Ascending aorta (tissue), 2 donors: Measurements from ENCODE around the gene LIPT2. TPM values are rescaled to one million over a fixed set of nuclear protein-coding genes. Genes with fewer than 3 reads are reported as not detected.

Source experiments
- DNase-seq, 2 donors: peaks; one replicate each; pipeline ENCODE4 v3.0.0-alpha.2; 2019; ENCODE audit warnings: low spot score in 2 of 2
- H3K27ac ChIP-seq, 2 donors: fragments of 200-600 bp; sonication (generic); one replicate each; pipeline ENCODE4 v1.5.1; 2016 to 2017; ENCODE audit warnings: mild to moderate bottlenecking in 1 of 2
- H3K27me3 ChIP-seq: fragments of 200-600 bp; sonication (generic); one replicate; pipeline ENCODE4 v1.5.1; 2017
- H3K36me3 ChIP-seq, 2 donors: fragments of 200-600 bp; sonication (generic); one replicate each; pipeline ENCODE4 v1.5.1; 2016
- H3K4me1 ChIP-seq, 2 donors: fragments of 200-600 bp; sonication (generic); one replicate each; pipeline ENCODE4 v1.5.1; 2016 to 2017; ENCODE audit warnings: mild to moderate bottlenecking in 1 of 2
- H3K4me3 ChIP-seq, 2 donors: fragments of 200-600 bp; sonication (generic); one replicate each; pipeline ENCODE4 v1.5.1; 2016 to 2017; ENCODE audit warnings: mild to moderate bottlenecking in 1 of 2
- H3K9me3 ChIP-seq, 2 donors: fragments of 200-600 bp; sonication (generic); one replicate each; pipeline ENCODE4 v1.5.1; 2016
- intact Hi-C: fragments of 100-400 bp; cut with DNase I; formaldehyde crosslinking; loops from one replicate; pipeline ENCODE4 v1.15.1; 2023
- total RNA-seq: library from RNA; depleted of rRNA; stranded (reverse); fragments of >200 nt; gene quantifications from one replicate; pipeline ENCODE4 v1.1.0, GENCODE V29; 2016
- TF ChIP-seq, protein P1 (sequence below), 3 experiments: fragments of 200-600 bp in 2 of 3; fragments of 450-650 bp in 1 of 3; sonication (generic) in 2 of 3; IDR thresholded peaks; one replicate each; pipeline ENCODE4 v1.5.1; 2016 to 2019; ENCODE audit warnings: antibody characterized with exemption in 3 of 3, mild to moderate bottlenecking in 1 of 3, moderate library complexity in 1 of 3

The LIPT2 gene
- total RNA-seq, 1 donor from 2014 or later, result not detected

DNA sequence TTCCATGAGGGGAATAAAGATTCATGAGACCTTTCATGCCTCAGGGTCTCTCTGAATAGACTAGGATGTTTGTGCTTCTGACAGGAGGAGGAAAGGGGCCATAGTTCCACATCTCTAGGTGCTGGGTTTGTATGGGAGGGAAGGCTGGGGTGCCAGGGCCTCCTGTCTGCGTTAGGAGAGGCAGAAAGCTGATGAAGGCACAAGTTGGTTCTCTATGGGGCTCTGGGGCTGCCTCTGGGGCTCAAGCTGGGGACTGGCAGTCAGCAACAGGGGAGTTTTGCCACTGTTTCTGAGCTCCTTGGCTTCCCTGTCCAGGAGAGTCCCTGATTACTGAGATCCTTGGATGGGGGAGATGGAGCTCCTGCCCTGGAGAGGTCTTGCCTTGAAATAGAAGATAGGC lies 30.3 kb downstream of the LIPT2 start:
- TF ChIP-seq, protein P1, sequence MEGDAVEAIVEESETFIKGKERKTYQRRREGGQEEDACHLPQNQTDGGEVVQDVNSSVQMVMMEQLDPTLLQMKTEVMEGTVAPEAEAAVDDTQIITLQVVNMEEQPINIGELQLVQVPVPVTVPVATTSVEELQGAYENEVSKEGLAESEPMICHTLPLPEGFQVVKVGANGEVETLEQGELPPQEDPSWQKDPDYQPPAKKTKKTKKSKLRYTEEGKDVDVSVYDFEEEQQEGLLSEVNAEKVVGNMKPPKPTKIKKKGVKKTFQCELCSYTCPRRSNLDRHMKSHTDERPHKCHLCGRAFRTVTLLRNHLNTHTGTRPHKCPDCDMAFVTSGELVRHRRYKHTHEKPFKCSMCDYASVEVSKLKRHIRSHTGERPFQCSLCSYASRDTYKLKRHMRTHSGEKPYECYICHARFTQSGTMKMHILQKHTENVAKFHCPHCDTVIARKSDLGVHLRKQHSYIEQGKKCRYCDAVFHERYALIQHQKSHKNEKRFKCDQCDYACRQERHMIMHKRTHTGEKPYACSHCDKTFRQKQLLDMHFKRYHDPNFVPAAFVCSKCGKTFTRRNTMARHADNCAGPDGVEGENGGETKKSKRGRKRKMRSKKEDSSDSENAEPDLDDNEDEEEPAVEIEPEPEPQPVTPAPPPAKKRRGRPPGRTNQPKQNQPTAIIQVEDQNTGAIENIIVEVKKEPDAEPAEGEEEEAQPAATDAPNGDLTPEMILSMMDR (IDR thresholded peaks at IDR 0.05), result no peak
- DNase-seq, result peak in 1 of 2 donors; percentile 54
- Histone ChIP-seq H3K27ac (no peak overlapping the region), H3K36me3 (no peaks in the 10 kb centered on the region), H3K27me3 (no peaks in the 10 kb centered on the region), H3K4me3 (no peak overlapping the region), H3K9me3 (no peaks in the 10 kb centered on the region), H3K4me1 (peaks cover 0 to 8% of the 10 kb centered on the region in 2 donors)
- intact Hi-C loops, result loop anchor here (10.0 kb wide), 1 partner anchor 262 kb away; no protein-coding TSS in a partner anchor

DNA sequence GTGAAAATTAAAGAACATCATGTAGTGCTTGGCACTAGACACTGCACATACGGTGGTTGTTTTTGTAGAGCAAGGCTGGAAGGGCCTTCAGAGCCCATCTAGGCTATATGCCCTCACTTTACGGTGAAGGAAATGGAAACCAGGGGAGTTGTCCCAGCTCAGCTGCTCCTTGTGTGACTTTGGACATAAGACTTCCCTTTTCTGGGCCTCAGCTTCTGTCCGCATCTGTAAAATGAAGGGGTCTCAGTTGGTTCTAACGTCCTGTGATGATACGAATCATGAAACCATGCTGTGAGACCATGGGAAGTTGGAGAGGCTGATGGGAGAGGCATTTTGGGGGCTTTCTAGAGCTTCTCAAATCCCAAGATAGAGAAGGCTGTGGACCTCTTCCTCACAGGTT lies 30.9 kb downstream of the LIPT2 start:
- peaks cover 0 to 7% of the 10 kb centered on the region in 2 donors for H3K4me1 ChIP-seq
- TF ChIP-seq, protein P1 (IDR thresholded peaks at IDR 0.05), result no peak
- no peaks in the 10 kb centered on the region for H3K36me3 ChIP-seq
- intact Hi-C loops, result loop anchor here (10.0 kb wide), 1 partner anchor 262 kb away; no protein-coding TSS in a partner anchor
- no peaks in the 10 kb centered on the region for H3K9me3 ChIP-seq
- H3K27ac ChIP-seq, result no peak overlapping the region
- peak in 1 of 2 donors; percentile 46 for DNase-seq
- no peak overlapping the region for H3K4me3 ChIP-seq
- H3K27me3 ChIP-seq, result no peaks in the 10 kb centered on the region

DNA sequence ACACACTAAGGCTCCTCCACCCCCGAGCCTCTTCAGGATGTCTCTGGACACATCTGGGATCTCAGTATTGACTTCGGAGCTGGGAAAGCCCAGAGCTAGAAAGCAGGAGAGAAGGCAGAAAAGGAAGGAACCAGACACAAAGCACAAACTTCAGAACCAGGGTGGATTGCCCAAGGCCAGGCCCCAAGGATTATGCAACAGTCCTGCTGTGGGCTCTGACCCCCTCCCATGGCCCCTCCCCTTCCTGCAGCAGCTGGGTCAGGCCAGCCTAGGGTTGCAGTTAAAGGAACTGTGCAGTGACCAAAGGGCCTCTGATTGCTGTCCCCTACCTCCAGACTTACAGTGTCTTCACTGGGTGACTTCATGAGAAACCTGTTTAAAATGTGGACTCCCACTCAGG lies 31.5 kb downstream of the LIPT2 start:
- intact Hi-C loops, result loop anchor here (10.0 kb wide), 1 partner anchor 263 kb away; no protein-coding TSS in a partner anchor
- peak overlapping the region; percentile 6 to 12 for H3K27ac ChIP-seq
- TF ChIP-seq, protein P1 (IDR thresholded peaks at IDR 0.05), result no peak
- peaks cover 0 to 3% of the 10 kb centered on the region in 2 donors for H3K4me1 ChIP-seq
- H3K9me3 ChIP-seq, result no peaks in the 10 kb centered on the region
- DNase-seq, result peak; percentile 54 to 82
- H3K36me3 ChIP-seq, result no peaks in the 10 kb centered on the region
- peak overlapping the region in 1 of 2 donors; percentile 29 for H3K4me3 ChIP-seq
- no peaks in the 10 kb centered on the region for H3K27me3 ChIP-seq

DNA sequence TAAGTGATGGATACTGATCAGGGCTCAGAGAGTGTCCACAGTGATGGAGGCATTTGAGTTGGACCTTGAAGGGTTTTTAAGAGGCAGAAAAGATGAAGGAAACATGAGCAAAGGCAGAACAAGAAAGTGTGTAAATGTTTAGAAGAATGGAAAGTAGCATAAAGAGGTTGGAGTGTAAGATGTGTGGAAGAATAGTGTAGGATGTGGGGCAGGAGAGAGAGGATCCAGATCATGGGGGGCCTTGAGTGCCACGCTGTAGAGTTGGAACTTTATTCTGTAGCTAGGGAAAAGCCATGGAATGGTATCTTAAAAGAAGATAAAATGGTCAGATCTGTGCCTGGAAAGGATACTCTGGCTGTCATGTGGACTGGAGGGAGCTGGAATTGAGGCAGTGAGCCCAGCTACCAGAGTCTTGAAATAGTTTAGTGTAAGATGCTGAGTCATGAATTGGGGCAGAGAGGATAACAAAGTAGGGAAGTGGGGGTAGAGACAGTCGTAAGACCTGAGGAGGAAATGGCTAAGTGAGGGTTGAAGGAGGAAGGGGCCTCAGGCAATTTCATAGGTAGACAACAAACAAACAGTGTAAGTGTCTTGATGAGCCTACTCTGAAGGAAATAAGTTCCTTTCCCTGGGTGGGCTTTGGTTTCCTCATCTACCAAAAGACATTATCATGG lies 32.9 kb downstream of the LIPT2 start:
- Histone ChIP-seq H3K27ac (no peak overlapping the region), H3K4me3 (peak overlapping the region in 1 of 2 donors; percentile 2), H3K4me1 (no peaks in the 10 kb centered on the region), H3K9me3 (no peaks in the 10 kb centered on the region), H3K27me3 (no peaks in the 10 kb centered on the region), H3K36me3 (no peaks in the 10 kb centered on the region)
- intact Hi-C loops, result loop anchor here (10.0 kb wide), 1 partner anchor 264 kb away; no protein-coding TSS in a partner anchor
- TF ChIP-seq, protein P1 (IDR thresholded peaks at IDR 0.05), result no peak
- DNase-seq, result peak in 1 of 2 donors; percentile 41

DNA sequence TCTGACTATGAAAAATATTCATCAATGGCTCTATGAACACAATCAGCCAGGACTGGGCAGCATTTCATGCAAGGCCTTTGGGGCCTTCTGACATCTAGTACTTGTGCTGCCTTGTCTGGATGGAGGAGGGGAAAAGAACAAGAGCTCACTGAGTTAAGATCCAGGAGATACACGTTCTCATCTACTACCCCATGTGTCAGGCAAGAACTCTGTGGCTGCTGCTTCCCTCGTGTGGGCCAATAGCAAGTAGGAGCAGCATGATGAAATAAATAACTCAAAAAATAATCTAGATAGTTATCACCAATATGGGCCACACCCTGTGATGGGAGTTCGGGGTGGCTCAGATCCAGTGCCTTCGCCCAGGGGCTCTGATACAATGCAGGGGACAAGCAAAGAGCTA lies 33.5 kb downstream of the LIPT2 start:
- H3K36me3 ChIP-seq, result no peaks in the 10 kb centered on the region
- H3K9me3 ChIP-seq, result no peaks in the 10 kb centered on the region
- intact Hi-C loops, result loop anchor here (10.0 kb wide), 1 partner anchor 265 kb away; no protein-coding TSS in a partner anchor
- peak in 1 of 2 donors; percentile 27 for DNase-seq
- H3K4me3 ChIP-seq, result no peak overlapping the region
- TF ChIP-seq, protein P1 (IDR thresholded peaks at IDR 0.05), result no peak
- no peaks in the 10 kb centered on the region for H3K4me1 ChIP-seq
- H3K27ac ChIP-seq, result no peak overlapping the region
- no peaks in the 10 kb centered on the region for H3K27me3 ChIP-seq
